ENCODE results near the gene DNAJC4.

DNA sequence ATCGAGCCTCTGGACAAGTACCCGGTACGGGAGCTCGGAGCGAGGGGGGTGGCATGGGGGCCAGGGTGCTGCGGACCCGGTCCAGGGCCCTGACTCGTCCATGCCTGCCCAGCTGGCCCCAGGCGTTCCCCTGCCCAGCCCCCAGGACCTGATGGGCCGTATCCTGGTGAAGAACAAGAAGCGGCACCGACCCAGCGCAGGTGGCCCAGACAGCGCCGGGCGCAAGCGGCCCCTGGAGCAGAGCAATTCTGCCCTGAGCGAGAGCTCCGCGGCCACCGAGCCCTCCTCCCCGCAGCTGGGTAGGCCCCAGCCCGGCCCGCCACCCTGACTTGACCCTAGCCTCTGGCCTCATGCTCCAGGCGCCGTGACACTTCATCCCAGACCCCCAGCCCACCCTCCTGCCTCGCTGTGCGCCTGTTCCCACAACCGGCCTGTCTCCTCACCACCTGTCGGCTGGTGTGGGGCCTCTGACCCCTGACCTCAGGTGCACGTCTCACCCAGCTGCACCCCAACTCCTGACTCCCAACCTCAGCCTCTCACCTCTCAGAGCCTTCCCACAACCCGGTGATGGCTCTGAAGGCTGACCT lies 28.7 kb downstream of the DNAJC4 start:
- TF ChIP-seq, protein P1, sequence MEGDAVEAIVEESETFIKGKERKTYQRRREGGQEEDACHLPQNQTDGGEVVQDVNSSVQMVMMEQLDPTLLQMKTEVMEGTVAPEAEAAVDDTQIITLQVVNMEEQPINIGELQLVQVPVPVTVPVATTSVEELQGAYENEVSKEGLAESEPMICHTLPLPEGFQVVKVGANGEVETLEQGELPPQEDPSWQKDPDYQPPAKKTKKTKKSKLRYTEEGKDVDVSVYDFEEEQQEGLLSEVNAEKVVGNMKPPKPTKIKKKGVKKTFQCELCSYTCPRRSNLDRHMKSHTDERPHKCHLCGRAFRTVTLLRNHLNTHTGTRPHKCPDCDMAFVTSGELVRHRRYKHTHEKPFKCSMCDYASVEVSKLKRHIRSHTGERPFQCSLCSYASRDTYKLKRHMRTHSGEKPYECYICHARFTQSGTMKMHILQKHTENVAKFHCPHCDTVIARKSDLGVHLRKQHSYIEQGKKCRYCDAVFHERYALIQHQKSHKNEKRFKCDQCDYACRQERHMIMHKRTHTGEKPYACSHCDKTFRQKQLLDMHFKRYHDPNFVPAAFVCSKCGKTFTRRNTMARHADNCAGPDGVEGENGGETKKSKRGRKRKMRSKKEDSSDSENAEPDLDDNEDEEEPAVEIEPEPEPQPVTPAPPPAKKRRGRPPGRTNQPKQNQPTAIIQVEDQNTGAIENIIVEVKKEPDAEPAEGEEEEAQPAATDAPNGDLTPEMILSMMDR (IDR thresholded peaks at IDR 0.05), result no peak
- TF ChIP-seq POLR2AphosphoS5 (IDR thresholded peaks at IDR 0.05), result no peak
- no peak for TF ChIP-seq EP300 (IDR thresholded peaks at IDR 0.05; ENCODE audit: low read depth)

Data from transverse colon (tissue), 4 donors.